GM23338 (cell line): ENCODE results near the gene FDX1.

Experiments used
- CREB1 ChIP-seq: fragments of 250-450 bp; sonication (Bioruptor Pico); IDR thresholded peaks from 2 replicates; pipeline ENCODE4 v1.5.0; 2020; ENCODE audit warnings: low read depth, mild to moderate bottlenecking, moderate library complexity
- EZH2 ChIP-seq: fragments of 200-600 bp; sonication (generic); IDR thresholded peaks from one replicate; pipeline ENCODE4 v1.8.0; 2017; ENCODE audit warnings: antibody characterized with exemption, mild to moderate bottlenecking, low read depth; ENCODE audit not compliant: unreplicated experiment
- EZH2phosphoT487 ChIP-seq: fragments of 200-600 bp; sonication (generic); IDR thresholded peaks from one replicate; pipeline ENCODE4 v1.8.1; 2018; ENCODE audit warnings: antibody characterized with exemption; ENCODE audit not compliant: unreplicated experiment
- NANOG ChIP-seq: IDR thresholded peaks from 2 replicates; pipeline ENCODE4 v1.6.1; 2016; ENCODE audit warnings: antibody characterized with exemption, borderline replicate concordance
- POLR2AphosphoS5 ChIP-seq: IDR thresholded peaks from 2 replicates; pipeline ENCODE4 v1.6.1; 2016; ENCODE audit warnings: antibody characterized with exemption, low read depth
- STAT1 ChIP-seq: IDR thresholded peaks from one replicate; pipeline ENCODE4 v1.6.1; 2016; ENCODE audit warnings: antibody characterized with exemption; ENCODE audit not compliant: unreplicated experiment
- ZNF114 ChIP-seq: fragments of 250-450 bp; sonication (Bioruptor Pico); IDR thresholded peaks from 2 replicates; pipeline ENCODE4 v1.5.0; 2020; ENCODE audit warnings: mild to moderate bottlenecking, moderate library complexity
- TF ChIP-seq, protein P1 (sequence below), 2 experiments: fragments of 200-600 bp in 1 of 2; sonication (generic) in 1 of 2; conservative IDR thresholded peaks; 2 replicates each; pipeline versions ENCODE4 v1.5.1 to v1.6.1; 2016 to 2017; ENCODE audit warnings: antibody characterized with exemption in 2 of 2, low read depth in 2 of 2, mild to moderate bottlenecking in 2 of 2, moderate library complexity in 1 of 2
- TF ChIP-seq, protein P2 (sequence below): IDR thresholded peaks from one replicate; pipeline ENCODE4 v1.6.1; 2018; ENCODE audit warnings: antibody characterized with exemption; ENCODE audit not compliant: unreplicated experiment

DNA sequence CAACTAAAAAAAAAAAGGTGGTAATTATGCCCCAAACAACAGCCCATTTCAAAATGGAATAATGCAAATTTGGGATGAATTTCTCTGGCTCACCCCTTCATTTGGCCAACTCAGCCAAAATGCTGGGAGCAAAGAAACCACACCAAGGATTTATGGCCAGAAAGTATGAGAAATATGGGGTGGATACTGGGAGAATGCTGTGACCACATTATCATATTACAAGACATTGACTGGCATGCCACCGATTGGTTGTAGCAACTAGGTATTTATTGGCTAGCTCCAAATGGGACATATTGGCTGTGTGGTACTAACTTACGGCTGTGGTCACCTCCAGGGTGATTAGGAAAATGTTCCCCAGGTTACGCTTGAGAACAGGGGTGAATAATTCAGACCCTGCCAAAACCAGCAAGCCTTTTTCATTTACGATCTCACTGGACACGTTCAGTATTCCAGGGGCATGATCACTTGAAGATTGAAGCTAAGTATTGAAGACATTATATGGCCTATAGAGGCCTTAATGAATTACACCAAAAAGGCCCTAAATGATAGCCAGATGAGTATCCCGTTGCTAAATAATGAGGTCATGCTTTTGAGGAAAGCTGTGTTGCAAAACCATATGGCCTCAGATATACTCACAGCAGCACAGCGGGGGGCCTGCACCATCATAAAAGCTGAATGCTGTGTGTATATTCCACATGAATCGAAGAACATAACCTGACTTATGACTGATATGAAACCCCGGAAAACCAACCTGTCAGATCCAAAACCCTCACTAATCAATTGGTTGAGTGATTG, 3.8 kb upstream of the FDX1 start:
- TF ChIP-seq, protein P1, sequence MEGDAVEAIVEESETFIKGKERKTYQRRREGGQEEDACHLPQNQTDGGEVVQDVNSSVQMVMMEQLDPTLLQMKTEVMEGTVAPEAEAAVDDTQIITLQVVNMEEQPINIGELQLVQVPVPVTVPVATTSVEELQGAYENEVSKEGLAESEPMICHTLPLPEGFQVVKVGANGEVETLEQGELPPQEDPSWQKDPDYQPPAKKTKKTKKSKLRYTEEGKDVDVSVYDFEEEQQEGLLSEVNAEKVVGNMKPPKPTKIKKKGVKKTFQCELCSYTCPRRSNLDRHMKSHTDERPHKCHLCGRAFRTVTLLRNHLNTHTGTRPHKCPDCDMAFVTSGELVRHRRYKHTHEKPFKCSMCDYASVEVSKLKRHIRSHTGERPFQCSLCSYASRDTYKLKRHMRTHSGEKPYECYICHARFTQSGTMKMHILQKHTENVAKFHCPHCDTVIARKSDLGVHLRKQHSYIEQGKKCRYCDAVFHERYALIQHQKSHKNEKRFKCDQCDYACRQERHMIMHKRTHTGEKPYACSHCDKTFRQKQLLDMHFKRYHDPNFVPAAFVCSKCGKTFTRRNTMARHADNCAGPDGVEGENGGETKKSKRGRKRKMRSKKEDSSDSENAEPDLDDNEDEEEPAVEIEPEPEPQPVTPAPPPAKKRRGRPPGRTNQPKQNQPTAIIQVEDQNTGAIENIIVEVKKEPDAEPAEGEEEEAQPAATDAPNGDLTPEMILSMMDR (conservative IDR thresholded peaks at IDR 0.05; ENCODE audit: low read depth in 2 of 2) = no peak
- TF ChIP-seq EZH2 (no peak), EZH2phosphoT487 (no peak), NANOG (no peak), STAT1 (no peak), POLR2AphosphoS5 (no peak), ZNF114 (CRISPR knock-in tag) (no peak), CREB1 (CRISPR knock-in tag) (no peak)
- TF ChIP-seq, protein P2, sequence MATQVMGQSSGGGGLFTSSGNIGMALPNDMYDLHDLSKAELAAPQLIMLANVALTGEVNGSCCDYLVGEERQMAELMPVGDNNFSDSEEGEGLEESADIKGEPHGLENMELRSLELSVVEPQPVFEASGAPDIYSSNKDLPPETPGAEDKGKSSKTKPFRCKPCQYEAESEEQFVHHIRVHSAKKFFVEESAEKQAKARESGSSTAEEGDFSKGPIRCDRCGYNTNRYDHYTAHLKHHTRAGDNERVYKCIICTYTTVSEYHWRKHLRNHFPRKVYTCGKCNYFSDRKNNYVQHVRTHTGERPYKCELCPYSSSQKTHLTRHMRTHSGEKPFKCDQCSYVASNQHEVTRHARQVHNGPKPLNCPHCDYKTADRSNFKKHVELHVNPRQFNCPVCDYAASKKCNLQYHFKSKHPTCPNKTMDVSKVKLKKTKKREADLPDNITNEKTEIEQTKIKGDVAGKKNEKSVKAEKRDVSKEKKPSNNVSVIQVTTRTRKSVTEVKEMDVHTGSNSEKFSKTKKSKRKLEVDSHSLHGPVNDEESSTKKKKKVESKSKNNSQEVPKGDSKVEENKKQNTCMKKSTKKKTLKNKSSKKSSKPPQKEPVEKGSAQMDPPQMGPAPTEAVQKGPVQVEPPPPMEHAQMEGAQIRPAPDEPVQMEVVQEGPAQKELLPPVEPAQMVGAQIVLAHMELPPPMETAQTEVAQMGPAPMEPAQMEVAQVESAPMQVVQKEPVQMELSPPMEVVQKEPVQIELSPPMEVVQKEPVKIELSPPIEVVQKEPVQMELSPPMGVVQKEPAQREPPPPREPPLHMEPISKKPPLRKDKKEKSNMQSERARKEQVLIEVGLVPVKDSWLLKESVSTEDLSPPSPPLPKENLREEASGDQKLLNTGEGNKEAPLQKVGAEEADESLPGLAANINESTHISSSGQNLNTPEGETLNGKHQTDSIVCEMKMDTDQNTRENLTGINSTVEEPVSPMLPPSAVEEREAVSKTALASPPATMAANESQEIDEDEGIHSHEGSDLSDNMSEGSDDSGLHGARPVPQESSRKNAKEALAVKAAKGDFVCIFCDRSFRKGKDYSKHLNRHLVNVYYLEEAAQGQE = no peak
